Hypothalamus (tissue), 51 donors: Measurements from ENCODE around the gene ZDHHC19.
"Not testable (repeated sequence)": the region's sequence is repeated elsewhere in the genome, so short reads cannot be mapped to it uniquely, and the experiment has no call there.

Experiments
- DNase-seq, 51 donors: peaks; one replicate each; lab custom pipeline; 2025; lab: John Stamatoyannopoulos, UW

The ZDHHC19 gene

DNA sequence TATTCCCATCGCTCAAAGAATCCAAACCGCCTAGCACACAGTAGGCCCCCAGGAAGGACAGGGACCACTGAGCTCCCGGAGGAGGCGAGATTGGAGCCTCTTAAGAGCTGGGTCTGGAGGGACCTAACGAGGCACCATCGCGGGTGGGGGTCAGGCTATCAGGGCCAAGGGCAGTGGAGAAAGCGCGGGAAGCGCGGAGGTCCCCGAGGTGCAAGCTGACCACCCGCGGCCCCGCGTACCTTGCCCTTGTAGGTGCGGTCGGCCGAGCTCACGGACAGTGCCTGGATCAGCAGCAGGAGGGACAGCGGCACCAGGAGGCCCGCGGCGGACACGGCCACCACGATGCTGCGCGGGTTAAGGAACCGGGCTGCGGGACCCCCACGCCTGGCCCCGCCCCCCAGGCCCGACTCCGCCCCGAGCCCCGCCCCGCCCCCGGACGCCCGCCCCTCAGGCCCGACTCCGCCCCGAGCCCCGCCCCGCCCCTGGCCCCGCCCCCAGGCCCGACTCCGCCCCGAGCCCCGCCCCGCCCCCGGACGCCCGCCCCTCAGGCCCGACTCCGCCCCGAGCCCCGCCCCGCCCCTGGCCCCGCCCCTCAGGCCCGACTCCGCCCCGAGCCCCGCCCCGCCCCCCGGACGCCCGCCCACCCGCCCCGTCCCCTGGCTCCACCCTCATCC, 3.9 kb downstream of the ZDHHC19 start:
- DNase-seq = peak in 1 of 51 donors; percentile 11

DNA sequence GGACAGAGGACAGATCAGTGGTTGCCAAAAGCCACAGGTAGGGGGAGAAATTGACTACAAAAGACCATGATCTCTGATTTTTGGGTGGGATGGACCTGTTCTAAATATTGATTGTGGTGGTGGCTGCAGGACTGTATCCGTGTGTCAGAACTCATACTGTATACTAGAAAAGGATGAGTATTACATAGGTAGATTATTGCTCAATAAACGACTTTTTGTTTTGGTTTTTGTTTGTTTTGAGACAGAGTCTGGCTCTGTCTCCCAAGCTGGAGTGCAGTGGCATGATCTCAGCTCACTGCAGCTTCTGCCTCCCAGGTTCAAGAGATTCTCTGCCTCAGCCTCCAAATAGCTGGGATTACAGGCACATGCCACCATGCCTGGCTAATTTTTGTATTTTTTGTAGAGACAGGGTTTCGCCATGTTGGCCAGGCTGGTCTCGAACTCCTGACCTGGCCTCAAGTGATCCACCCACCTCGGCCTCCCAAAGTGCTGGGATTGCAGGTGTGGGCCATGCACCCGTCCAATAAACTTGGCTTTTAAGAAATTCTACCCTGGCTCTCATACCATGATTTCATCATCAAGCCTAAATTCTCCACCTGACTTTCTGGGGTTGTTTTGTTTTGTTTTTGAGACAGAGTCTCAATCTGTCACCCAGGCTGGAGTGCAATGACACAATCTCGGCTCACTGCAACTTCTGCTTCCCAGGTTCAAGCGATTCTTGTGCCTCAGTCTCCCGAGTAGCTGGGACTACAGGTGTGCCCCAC, 5.6 kb downstream of the ZDHHC19 start:
- DNase-seq = not testable (repeated sequence)

DNA sequence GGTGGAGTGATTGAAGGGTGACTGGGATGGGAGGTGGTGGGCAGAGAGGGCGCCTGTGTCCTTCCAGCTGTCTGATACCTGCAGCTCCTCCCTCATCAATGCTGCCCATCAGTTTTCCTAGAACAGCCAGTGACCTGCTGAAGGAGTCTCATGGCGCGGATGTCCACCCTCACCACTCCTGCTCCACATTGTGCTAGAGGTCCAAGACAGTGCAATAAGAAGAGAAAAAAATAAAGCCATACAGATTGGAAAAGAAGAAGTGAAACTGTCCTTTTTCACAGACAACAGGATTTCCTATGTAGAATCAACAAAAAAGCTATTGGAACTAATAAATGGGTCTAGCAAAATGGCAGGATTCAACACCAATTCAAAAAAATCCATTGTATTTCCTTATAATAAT, 7.4 kb downstream of the ZDHHC19 start:
- DNase-seq = no peak

DNA sequence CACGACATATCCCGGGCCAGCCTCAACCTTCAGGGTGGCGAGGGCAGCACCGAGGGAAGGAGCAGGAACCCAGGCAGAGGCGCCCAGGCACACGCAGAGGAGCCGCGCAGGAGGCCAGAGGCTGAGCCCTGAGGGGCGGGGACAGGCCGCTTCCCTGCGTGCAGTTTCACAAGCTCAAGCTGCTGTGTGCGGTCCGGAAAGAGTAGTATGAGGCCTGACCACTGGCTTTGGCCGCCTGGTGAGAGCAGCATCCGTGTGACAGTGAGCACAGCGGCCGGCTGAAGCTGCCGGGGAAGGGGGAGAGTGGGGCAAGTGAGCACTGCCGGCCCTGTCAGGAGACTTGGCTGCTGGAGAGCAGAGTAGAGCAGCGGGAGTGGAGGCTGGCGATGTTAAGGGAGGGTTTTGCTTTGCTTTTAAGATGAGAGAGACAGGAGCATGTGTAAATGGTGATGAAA, 8.7 kb downstream of the ZDHHC19 start:
- peak in 19 of 51 donors; percentile 15 to 54 (median 30) for DNase-seq

DNA sequence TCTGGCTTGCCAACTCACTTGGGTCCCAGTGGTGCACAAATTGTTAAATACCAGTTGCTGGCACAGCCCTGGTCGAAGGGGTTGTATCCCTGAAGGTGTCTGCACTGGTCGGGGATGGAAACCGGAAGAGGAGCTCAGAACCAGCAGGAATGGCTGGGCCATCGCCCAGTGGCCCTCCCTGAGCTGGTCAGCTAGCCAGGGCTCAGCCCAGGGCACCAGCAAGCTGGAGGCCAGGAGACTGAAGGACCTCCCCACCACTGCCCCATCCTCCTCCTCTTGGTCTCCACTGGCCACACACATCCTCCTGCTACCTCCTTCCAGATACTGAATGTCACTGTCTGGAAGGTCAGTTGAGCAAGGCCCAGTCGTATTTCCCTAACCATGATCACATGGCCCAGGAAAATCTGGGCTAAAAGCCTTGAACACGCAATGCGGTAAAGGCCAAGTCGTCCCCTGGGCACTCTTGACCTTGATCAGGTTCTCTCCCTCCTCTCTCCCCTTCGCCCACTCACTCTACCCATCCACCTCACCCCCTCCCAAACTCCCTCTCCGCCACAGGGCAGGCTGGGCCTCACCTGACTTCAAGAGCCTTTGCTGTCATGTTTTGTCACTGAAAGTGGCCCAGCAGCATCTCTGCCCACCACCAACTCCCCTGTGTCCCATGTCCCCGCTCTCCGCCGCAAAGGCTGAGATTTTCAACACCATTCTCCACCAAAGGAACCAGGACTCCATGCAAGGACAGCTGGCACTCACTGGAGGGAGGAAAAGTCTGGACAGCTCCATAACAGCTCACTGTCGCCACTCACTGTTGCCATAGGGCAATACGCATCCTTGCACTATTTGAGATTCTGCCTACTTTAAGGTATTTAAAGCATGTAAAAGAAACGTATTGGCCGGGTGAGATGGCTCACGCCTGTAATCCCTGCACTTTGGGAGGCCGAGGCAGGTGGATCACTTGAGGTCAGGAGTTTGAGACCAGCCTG, 12.1 kb downstream of the ZDHHC19 start:
- DNase-seq = no peak

DNA sequence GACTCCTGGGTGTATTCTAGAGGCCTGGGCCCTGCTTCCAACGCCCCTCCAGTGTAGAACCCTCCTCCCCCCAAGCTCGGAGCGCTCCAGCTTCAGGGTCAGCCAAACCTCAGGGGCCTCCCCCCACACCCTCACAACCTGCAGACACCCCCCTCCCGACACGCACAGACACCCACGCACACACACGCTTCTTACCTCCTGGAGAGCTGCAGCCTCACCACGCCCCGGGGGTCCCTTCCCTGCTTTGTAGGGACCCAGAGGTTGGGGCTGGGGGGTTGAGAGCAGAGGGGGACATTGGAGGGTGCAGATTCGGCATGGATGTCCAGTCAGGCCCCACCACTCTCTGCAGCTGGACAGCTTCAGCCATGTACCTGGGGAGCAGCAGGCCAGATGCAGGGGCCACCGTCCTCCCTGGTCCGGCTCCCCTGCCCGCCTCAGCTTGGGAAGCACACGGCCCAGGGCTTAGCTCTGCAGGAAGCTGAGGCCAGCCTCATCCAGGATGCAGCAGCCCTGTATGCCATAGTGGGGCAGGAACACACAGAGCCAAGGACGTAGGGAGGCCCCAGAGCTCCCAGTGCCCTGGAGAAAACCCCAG, 13.0 kb downstream of the ZDHHC19 start:
- DNase-seq = no peak

DNA sequence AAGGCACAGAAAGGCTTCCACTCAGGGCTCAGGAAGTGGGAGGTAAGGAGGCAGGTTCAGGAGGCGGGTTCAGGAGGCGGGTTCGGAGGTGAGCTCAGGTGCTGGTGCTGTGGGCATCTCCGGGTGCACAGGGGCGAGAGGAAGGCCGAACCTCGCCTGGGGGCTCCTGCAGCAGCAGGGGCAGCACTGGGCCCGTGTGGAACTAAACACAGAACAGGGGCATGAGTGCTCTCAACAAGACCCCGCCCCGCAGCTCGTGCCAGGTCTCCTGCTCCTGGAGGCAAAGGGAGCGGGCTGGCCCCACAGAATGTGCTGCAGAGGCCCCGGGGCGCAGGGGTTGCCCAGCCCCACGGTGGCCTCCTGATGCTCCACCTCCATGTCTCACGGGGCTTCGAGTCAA, 13.7 kb downstream of the ZDHHC19 start:
- no peak for DNase-seq

DNA sequence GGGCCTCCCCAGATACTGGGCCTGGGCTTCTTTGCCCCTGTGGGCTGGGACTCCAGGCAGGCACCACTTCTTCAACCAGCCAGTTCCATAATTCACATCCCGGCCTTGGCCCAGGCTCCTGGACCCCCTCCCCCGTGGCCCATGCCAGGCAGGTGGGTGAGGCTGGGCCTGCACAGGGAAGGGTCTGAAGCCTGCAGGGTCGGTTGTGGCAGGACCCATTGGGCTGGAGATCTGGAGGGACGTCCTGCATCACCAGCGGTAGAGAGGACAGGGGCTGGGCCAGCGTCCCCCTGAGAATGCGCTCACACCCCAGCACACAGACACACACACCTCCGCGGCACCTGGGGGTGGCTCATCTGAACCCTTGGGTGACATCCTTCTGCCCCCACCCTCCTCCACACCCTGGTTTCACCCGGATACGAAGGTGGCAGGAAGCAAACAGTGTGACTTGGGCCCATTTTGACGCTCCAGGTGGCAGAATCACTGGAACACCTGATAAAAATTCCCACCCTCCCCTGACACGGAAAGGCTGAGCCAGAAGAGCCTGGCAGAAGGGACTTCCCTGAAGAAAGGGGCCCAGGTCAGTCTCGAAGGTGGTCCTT, 15.4 kb downstream of the ZDHHC19 start:
- no peak for DNase-seq

DNA sequence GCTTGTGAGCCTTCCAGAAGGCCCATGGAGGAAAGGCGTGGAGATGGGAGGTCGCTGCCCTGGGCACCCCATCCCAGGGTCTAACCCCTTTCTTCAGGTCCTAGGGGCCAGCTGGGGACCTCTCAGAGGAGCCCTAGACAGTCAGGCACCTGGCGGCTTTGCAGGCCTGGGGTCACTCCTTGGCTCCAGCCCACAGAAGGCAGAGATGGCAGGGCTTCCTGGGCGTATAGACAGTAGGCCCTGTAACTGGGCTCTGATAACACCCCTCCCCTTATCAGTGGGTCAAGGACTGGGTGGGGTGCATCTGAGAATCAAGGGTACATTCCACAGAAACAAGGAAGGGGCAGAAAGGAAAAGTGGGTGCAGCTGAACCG, 16.7 kb downstream of the ZDHHC19 start:
- DNase-seq = no peak

DNA sequence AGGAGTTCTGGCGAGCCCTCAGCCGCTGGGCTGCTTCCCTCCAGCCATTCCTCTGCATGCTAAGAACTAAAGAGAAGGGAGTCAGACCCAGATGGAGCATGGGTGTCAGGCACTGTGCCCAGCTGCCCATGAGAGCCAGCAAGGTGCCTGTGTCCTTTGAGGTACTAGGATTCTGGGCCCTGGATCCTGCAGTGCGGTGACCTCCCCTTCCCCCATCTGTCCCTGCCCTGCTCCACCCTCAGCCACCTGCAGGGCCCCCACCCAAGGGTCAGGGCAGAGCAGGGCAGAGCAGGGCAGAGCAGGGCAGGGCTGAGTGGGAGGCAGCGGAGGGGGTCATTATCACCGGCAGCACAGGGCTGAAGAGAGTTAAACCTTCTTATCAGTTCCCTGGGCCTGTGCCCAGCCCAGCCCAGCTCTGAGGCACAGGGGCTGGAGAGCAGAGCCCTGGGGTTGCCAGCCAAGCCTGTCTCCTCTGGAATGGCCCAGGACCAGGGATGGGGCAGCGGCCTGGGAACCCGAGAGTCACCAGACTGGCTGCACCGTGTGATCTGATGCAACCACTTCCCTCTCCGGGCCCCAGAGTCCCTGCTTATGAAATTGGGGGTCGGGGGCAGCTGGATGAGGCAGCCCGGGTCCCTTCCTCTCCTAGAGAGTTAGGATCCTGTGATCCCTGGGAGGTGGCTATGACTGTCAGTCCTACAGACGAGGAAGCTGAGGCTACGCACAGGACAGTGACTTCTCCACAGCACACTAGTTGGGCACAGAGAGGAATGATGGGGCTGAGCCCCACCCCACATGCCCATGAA, 17.3 kb downstream of the ZDHHC19 start:
- DNase-seq = no peak

DNA sequence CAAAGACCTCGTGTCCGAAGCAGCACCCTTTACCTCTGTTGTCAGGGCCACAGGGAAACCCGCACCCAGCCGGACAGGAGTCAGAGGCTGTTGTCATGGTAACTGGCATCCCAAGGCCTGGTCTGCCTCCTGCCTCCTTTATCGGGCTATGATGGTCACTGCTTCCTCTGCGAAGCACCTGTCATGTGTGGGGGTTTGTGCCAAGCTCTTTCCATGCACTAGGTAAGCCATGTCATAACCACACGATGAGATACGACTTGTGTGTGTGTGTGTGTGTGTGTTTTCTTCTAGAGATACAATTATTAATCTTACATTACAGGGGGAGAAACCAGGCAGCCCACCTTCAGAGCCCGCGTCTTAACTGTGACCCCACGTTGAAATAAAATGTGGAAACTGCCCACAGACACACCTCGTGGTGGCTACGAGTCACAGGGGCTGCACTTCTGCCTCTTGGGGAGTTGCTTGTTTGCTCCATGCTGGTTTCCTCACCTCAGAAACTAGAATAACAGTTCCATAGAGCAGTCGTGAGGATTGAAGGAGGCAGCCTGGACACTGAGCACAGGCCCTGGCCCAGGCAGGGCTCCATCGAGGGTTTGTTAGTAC, 18.0 kb downstream of the ZDHHC19 start:
- DNase-seq = peak in 2 of 51 donors; percentile 19 to 23

DNA sequence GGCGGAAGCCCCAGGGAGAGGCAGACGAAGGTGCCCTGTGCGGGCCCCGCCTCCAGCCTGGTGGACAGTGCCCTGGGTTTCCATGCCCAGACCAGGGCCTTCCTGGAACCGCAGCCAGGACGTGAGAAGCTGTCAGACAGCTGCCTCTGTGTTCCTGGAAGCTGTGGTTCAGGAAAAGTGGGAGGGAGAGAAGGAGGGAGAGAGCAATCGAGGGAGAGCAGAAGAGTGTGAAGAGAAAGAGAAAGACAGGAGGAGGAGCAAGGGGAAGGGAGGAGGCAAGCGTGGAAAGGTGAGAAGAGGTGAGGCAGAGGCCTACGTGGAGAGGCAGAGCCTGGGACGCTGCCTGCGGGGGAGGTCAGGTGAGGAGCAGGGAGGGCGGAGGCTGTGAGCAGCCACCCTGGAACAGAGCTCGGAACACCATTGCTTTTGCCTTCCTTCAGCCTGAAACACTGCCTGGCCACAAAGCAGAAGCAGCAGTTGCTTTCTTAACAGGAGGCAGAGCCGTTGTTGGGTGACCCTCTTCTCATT, 18.6 kb downstream of the ZDHHC19 start:
- peak in 2 of 51 donors; percentile 7 to 33 for DNase-seq

DNA sequence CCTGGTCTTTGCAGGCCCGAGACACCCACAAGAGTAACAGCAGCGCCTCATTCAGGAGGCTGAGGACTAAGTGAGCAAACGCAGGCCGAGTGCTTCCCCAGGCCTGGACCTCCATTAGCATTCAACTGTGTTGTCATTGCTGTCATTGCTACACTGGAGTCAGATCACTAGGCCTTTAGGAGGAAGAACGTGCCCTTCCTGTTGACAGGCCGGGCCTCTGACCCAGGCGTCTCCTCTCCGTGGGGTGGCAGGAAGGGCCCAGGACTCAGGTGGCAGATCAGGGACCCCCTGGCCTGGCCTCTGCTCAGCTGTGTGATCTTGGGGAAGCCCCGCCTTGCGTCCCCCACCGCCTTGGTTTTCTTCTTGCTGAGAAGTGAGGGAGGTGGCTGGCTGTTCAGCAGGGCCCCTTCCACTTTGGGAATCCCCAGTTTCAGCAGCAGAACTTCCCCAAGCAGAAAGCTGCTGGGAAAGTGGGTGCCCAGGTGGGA, 19.1 kb downstream of the ZDHHC19 start:
- DNase-seq = no peak

DNA sequence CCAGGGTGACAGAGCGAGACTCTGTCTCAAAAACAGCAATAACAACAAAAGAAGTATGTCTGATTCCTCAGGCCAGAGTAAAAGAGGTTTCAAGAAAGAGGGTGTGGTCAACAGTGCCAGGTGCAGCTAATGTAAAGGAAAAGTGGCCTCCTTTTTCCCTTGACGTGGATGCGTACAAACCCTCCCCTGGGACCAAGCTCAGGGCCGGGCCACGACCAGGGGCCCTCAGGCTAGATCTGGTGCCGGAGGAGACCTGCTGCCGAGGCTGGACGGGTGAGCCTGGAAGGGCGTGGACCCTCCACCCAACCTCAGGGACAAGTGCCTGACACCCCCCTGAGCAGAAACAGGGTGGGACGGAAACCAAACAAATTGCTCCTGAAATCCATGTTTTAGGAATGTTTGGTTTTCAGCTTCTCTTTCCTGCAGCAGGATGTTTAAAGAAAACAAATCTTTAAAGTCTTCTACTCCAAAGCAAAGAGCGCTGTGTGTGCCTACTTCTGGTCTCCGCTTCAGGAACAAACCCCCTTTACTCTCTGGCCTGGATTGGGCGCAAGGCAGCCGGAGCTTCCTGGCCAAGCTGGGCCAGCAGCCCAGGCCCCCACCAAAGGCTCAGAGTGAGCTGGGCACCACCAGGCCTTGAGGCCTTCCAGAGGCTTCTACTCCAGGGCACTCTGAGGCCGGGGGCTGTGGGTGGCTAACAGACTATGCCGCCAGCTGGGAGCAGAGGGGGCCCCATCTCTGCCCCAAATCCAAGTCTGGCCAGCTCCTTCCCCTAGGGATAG, 21.4 kb downstream of the ZDHHC19 start:
- DNase-seq = peak in 26 of 51 donors; percentile 10 to 74 (median 38)

DNA sequence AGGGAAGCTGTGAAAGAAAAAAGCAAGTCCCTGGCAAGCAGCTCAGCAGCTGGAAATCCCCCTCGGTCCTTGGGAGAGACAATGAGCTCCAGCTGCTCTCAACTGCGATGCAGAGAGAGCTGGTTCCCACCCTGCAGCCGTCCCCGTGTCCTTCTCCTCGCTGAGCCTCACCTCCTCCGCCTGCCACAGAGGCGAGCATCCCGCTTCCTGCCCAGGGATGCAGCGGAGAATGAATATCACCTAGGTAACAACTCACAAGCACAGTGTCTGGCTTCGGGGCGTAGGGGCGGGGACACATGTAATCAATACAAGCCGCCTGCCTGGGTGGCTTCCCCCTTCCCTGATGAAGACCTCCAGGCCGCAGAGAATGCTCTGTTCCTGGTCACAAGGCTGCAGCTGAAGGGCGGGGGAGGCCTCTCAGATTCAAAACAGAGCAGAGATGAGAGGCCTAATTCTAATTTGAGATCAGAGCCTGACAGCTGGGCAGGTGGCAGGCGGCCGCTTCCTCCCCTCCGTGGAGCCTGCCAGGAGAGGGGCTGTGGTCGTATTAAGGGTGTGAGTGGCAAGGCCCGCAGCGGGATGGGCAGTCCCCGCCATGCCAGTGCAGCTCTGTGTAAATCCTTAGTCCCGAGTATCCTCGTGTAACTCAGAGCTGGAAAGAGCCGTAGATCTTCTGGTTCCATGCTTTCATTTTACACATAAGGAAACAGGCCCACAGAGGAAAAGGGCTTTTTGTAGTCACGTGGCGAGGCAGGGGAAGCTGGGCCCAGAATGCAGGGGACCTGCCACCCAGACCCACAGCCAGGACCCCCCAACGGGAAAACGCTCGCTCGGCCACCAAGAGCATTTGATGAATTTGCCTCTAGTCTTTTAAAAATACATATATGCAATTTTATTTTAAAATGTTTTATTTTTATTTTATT, 24.3 kb downstream of the ZDHHC19 start:
- DNase-seq = peak in 31 of 51 donors; percentile 16 to 68 (median 38)

DNA sequence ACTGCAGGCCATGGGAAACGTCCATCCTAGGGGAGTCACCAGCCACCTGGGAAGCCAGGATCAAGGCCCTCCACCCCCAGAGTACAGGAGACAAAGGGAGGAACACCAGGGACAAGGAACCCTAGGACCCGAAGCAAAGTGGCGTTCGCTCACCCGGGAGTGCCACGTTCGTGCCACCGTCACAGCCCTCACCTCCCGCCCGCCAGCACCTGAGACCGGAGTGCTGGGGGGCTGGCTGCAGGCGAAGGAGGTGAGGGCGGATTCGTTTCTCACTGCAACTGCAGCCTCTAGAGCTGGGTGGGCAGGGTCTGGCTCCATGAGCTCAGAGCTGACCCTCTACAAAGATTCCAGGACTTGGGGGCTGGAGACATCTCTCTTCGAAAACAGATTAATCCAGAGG, 26.3 kb downstream of the ZDHHC19 start:
- DNase-seq = no peak

DNA sequence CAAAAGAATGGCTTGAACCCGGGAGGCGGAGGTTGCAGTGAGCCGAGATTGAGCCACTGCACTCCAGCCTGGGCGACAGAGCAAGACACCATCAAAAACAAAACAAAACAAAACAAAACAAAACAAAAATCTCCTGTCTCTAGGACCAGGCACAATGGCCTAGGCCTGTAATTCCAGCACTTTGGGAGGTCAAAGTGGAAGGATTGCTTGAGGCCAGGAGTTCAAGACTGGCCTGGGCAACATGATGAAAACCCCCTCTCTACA, 27.1 kb downstream of the ZDHHC19 start:
- DNase-seq = not testable (repeated sequence)
